ENCODE data around the gene LYST.

- TF ChIP-seq, protein P1, sequence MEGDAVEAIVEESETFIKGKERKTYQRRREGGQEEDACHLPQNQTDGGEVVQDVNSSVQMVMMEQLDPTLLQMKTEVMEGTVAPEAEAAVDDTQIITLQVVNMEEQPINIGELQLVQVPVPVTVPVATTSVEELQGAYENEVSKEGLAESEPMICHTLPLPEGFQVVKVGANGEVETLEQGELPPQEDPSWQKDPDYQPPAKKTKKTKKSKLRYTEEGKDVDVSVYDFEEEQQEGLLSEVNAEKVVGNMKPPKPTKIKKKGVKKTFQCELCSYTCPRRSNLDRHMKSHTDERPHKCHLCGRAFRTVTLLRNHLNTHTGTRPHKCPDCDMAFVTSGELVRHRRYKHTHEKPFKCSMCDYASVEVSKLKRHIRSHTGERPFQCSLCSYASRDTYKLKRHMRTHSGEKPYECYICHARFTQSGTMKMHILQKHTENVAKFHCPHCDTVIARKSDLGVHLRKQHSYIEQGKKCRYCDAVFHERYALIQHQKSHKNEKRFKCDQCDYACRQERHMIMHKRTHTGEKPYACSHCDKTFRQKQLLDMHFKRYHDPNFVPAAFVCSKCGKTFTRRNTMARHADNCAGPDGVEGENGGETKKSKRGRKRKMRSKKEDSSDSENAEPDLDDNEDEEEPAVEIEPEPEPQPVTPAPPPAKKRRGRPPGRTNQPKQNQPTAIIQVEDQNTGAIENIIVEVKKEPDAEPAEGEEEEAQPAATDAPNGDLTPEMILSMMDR (optimal IDR thresholded peaks at IDR 0.05 in 1 of 3, IDR thresholded peaks at IDR 0.05 in 1 of 3, conservative IDR thresholded peaks at IDR 0.05 in 1 of 3; ENCODE audit: extremely low read depth in 1 of 3, insufficient read depth in 2 of 3, low read length in 3 of 3), result peak in 1 of 3 experiments; percentile 16
- no peak for TF ChIP-seq EZH2 (IDR thresholded peaks at IDR 0.05; ENCODE audit: low read length)
Measured at GRCh38 chr1:235783148-235783776, 83.4 kb downstream of the LYST start.
